GM15510 (cell line): ENCODE data around the gene TRAF2.

Experiments
- POLR2A ChIP-seq: IDR thresholded peaks from 3 replicates; pipeline ENCODE4 v1.6.1; 2011; ENCODE audit warnings: borderline replicate concordance; ENCODE audit not compliant: insufficient read length; ENCODE audit errors: extremely low read depth

TRAF2 gene

GRCh38 chr9:136854113-136854841, 32.0 kb upstream of the TRAF2 start:
- TF ChIP-seq POLR2A = no peak

- TF ChIP-seq POLR2A = no peak
Measured at GRCh38 chr9:136854842-136855460, 31.4 kb upstream of the TRAF2 start.

GRCh38 chr9:136855461-136856078, 30.7 kb upstream of the TRAF2 start:
- no peak for TF ChIP-seq POLR2A

- TF ChIP-seq POLR2A = no peak
Measured at GRCh38 chr9:136856079-136856476, 30.2 kb upstream of the TRAF2 start.

- TF ChIP-seq POLR2A = no peak
Measured at GRCh38 chr9:136856541-136857141, 29.7 kb upstream of the TRAF2 start.

GRCh38 chr9:136857166-136857565, 29.1 kb upstream of the TRAF2 start:
- TF ChIP-seq POLR2A = no peak

GRCh38 chr9:136857581-136858412, 28.5 kb upstream of the TRAF2 start:
- peak; percentile 8 for TF ChIP-seq POLR2A

- no peak for TF ChIP-seq POLR2A
Measured at GRCh38 chr9:136858452-136858843, 27.9 kb upstream of the TRAF2 start.

GRCh38 chr9:136858844-136859757, 27.2 kb upstream of the TRAF2 start:
- TF ChIP-seq POLR2A = no peak

GRCh38 chr9:136860529-136860928, 25.8 kb upstream of the TRAF2 start:
- TF ChIP-seq POLR2A = no peak

- no peak for TF ChIP-seq POLR2A
Measured at GRCh38 chr9:136860933-136861873, 25.1 kb upstream of the TRAF2 start.

GRCh38 chr9:136861874-136862457, 24.4 kb upstream of the TRAF2 start:
- TF ChIP-seq POLR2A = no peak
